Natural killer cell (primary cell): Measurements from ENCODE around the gene PCSK5. TPM values are rescaled to one million over a fixed set of nuclear protein-coding genes. Genes with fewer than 3 reads are reported as not detected.

ENCODE experiments used
- ATAC-seq, 3 donors: fragments of 150-1000 bp in 2 of 3; fragments of 200-7000 bp in 1 of 3; cut with Tn5 transposase; 1 replicate in 1 of 3; 2 replicates in 2 of 3; pipeline ENCODE4 v1.10.0; 2021; ENCODE audit warnings: mild to moderate bottlenecking in 2 of 3, moderate library complexity in 2 of 3
- DNase-seq, 2 donors: peaks; one replicate each; pipeline versions ENCODE4 v3.0.0 to v3.0.0-alpha.2; 2013 to 2021; ENCODE audit warnings: mixed read lengths in 1 of 2
- H3K27ac ChIP-seq: one replicate; pipeline ENCODE4 v1.5.1; 2013; ENCODE audit warnings: mild to moderate bottlenecking, low read length
- H3K27me3 ChIP-seq: one replicate; pipeline ENCODE4 v1.6.1; 2013; ENCODE audit warnings: low read length; ENCODE audit not compliant: control insufficient read depth, insufficient read depth
- H3K36me3 ChIP-seq: one replicate; pipeline ENCODE4 v1.6.1; 2013; ENCODE audit warnings: low read length; ENCODE audit not compliant: control insufficient read depth, insufficient read depth
- H3K4me1 ChIP-seq: one replicate; pipeline ENCODE4 v1.6.1; 2013; ENCODE audit warnings: low read length; ENCODE audit not compliant: control insufficient read depth, insufficient read depth
- H3K4me3 ChIP-seq: one replicate; pipeline ENCODE4 v1.5.1; 2013; ENCODE audit warnings: low read length
- H3K9me3 ChIP-seq: one replicate; pipeline ENCODE4 v1.6.1; 2013; ENCODE audit warnings: low read length; ENCODE audit not compliant: control insufficient read depth, insufficient read depth
- H3K27ac Mint-ChIP-seq, 2 donors: one replicate each; pipeline ENCODE4 v1.8.0; 2022; ENCODE audit warnings: mild to moderate bottlenecking in 2 of 2, mixed read lengths in 2 of 2, moderate library complexity in 1 of 2
- H3K27me3 Mint-ChIP-seq, 2 donors: one replicate each; pipeline ENCODE4 v1.8.0; 2022; ENCODE audit warnings: low read depth in 2 of 2, mixed read lengths in 2 of 2
- H3K36me3 Mint-ChIP-seq: one replicate; pipeline ENCODE4 v1.8.0; 2022; ENCODE audit warnings: mixed read lengths
- H3K4me1 Mint-ChIP-seq, 2 donors: one replicate each; pipeline ENCODE4 v1.8.0; 2022; ENCODE audit warnings: mixed read lengths in 2 of 2
- H3K4me3 Mint-ChIP-seq: one replicate; pipeline ENCODE4 v1.8.0; 2022; ENCODE audit warnings: mild to moderate bottlenecking, moderate library complexity, mixed read lengths
- H3K9me3 Mint-ChIP-seq, 2 donors: one replicate each; pipeline ENCODE4 v1.8.0; 2022; ENCODE audit warnings: mixed read lengths in 2 of 2
- WGBS: methylation state at CpG from one replicate; pipeline ENCODE4 v1.1.7; 2013; ENCODE audit warnings: missing lambda C conversion rate; ENCODE audit not compliant: insufficient coverage; 5-methylcytosine and 5-hydroxymethylcytosine counted together
- intact Hi-C: fragments of 100-400 bp; cut with micrococcal nuclease; formaldehyde crosslinking; loops from one replicate; pipeline ENCODE4 v1.14.2; 2022
- total RNA-seq, 4 donors: library from RNA; stranded (reverse); fragments of 120-200 nt in 1 of 4; gene quantifications; one replicate each; pipeline versions ENCODE4 v1.2.3 to v1.2.4, GENCODE V29; 2013 to 2022
- TF ChIP-seq, protein P1 (sequence below): fragments of 200-600 bp; IDR thresholded peaks from one replicate; pipeline ENCODE4 v1.8.0; 2022; ENCODE audit warnings: antibody characterized with exemption

PCSK5 gene
- total RNA-seq, 3 donors from 2014 or later (not counting 1 experiment from before 2014, with no cell fraction given), result 2.4 to 13.2 (median 5.7) TPM

DNA sequence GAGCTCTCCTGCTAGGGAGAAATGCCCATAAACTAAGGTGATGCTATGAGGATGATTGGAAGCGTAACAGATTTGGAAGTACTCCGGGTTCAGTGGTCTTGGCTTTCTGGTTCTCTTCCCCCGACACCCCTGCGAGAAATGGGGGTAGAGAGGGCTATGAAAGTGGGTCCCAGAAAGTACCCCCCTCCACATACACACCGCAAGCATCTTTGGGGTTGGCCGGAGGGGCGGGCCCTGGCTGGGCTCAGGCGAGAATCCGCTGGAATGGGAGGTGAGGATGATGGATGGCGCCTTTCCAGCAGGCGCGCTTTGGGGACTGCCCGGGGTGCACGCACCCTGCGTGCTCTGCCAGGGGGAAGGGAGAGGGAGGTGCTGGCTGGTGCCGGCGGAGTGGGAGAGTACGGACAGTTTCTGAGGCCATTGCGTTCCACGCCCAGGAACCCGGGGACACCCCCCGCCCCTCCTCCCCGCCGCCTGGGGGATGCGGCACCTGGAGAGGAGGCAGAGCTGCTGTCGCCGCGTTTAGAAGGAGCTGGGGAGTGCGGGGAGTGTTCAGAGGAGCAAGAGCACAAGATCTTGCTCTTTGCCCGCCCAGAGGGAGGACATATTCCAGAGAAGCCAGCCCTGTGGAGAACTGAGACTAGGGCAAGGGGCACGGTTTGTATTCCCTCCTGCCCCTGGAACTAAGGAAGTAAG lies 1.9 kb downstream of the PCSK5 start:
- intact Hi-C loops, result no loop called here
- Mint-ChIP-seq H3K4me3 (peak overlapping the region; percentile 92), H3K27me3 (peaks cover 38 to 57% of the 10 kb centered on the region in 2 donors), H3K9me3 (no peaks in the 10 kb centered on the region), H3K4me1 (peaks cover 31 to 34% of the 10 kb centered on the region in 2 donors), H3K36me3 (no peaks in the 10 kb centered on the region), H3K27ac (no peak overlapping the region)
- no peak overlapping the region for H3K27ac ChIP-seq
- no peaks in the 10 kb centered on the region for H3K9me3 ChIP-seq
- TF ChIP-seq, protein P1, sequence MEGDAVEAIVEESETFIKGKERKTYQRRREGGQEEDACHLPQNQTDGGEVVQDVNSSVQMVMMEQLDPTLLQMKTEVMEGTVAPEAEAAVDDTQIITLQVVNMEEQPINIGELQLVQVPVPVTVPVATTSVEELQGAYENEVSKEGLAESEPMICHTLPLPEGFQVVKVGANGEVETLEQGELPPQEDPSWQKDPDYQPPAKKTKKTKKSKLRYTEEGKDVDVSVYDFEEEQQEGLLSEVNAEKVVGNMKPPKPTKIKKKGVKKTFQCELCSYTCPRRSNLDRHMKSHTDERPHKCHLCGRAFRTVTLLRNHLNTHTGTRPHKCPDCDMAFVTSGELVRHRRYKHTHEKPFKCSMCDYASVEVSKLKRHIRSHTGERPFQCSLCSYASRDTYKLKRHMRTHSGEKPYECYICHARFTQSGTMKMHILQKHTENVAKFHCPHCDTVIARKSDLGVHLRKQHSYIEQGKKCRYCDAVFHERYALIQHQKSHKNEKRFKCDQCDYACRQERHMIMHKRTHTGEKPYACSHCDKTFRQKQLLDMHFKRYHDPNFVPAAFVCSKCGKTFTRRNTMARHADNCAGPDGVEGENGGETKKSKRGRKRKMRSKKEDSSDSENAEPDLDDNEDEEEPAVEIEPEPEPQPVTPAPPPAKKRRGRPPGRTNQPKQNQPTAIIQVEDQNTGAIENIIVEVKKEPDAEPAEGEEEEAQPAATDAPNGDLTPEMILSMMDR, result no peak
- H3K36me3 ChIP-seq, result no peaks in the 10 kb centered on the region
- no peak for ATAC-seq
- peaks cover 26% of the 10 kb centered on the region for H3K27me3 ChIP-seq
- H3K4me3 ChIP-seq, result peak overlapping the region; percentile 46
- peak in 1 of 2 donors; percentile 23 for DNase-seq
- WGBS, result 2% methylated on average over 27 of the region's 31 CpGs
- H3K4me1 ChIP-seq, result peaks cover 24% of the 10 kb centered on the region

DNA sequence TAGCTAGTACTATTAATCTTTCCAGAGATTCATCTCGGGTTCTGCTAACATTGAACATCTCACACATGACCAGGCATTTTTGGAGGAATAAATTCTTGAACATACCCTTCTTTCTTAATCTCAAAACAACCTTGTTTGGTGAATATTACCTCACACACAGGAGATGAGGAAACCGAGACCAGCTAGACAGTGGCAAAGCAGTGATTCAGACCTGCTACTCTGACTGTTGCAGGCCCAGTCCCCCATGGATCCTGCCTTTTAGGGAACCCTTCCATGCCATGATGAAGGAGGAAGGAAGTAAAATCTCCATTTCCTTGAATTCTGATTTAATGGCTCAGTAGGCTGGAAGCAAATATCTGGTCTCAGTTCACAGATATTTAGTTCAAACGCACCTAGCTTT lies 2.6 kb downstream of the PCSK5 start:
- H3K9me3 Mint-ChIP-seq, result no peaks in the 10 kb centered on the region
- H3K27ac Mint-ChIP-seq, result no peak overlapping the region
- intact Hi-C loops, result no loop called here
- no peak for ATAC-seq
- no peaks in the 10 kb centered on the region for H3K36me3 Mint-ChIP-seq
- H3K4me1 ChIP-seq, result peaks cover 24% of the 10 kb centered on the region
- H3K4me1 Mint-ChIP-seq, result peaks cover 31 to 34% of the 10 kb centered on the region in 2 donors
- H3K4me3 Mint-ChIP-seq, result peak overlapping the region; percentile 92
- no peaks in the 10 kb centered on the region for H3K36me3 ChIP-seq
- H3K27me3 ChIP-seq, result peaks cover 26% of the 10 kb centered on the region
- no peak overlapping the region for H3K27ac ChIP-seq
- no peaks in the 10 kb centered on the region for H3K9me3 ChIP-seq
- H3K4me3 ChIP-seq, result no peak overlapping the region
- no peak for DNase-seq
- H3K27me3 Mint-ChIP-seq, result peaks cover 36 to 52% of the 10 kb centered on the region in 2 donors
- TF ChIP-seq, protein P1, result no peak
- WGBS, result 83% methylated on average over 3 of the region's 3 CpGs

DNA sequence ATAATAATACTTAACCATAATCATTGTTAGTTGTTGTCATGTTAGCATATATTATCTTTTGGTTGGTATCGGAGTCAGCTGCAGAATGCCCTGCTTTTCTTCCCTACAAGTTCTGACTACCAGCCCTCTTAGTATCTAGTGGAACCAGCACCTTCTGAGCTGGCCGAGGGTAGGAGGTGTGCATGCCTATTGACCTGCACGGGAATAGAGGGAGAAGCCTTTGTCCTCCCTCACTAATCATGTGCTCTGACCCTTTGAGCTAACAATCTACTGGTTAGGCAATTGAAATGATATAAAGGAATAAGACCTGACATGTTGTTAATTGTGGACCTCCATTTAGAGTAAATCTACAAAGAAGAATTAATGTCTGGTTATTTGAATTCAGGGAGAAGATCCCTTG lies 4.1 kb downstream of the PCSK5 start:
- Mint-ChIP-seq H3K4me1 (peaks cover 26 to 27% of the 10 kb centered on the region in 2 donors), H3K27ac (no peak overlapping the region), H3K27me3 (peaks cover 35 to 42% of the 10 kb centered on the region in 2 donors), H3K4me3 (no peak overlapping the region), H3K9me3 (no peaks in the 10 kb centered on the region), H3K36me3 (no peaks in the 10 kb centered on the region)
- intact Hi-C loops, result no loop called here
- Histone ChIP-seq H3K36me3 (no peaks in the 10 kb centered on the region), H3K27ac (no peak overlapping the region), H3K4me1 (peaks cover 22% of the 10 kb centered on the region), H3K9me3 (no peaks in the 10 kb centered on the region), H3K27me3 (peaks cover 26% of the 10 kb centered on the region), H3K4me3 (no peak overlapping the region)
- TF ChIP-seq, protein P1, result no peak
- no CpG with 5 or more reads among the region's 3 CpGs for WGBS
- no peak for ATAC-seq
- DNase-seq, result no peak

DNA sequence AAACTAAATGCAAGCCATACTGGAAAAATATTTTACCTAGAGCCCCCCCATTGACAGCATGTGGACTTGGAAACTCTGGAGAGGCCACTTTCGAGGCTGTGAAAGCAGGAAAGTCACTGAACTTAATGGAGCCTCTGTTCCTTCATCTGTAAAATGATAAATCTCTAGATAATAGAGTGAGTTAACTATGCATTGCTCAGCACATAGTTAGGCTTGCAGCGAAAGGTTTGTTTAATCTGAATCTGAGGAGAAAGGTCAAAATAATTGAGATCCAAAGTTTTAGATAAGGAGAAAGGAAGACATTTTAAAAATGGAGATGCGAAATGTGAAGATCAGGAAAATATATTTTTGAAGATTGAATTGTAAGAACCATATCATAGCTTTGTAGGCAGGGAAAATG lies 4.6 kb downstream of the PCSK5 start:
- H3K36me3 ChIP-seq, result no peaks in the 10 kb centered on the region
- H3K4me1 Mint-ChIP-seq, result peaks cover 21 to 22% of the 10 kb centered on the region in 2 donors
- no peak overlapping the region for H3K27ac ChIP-seq
- ATAC-seq (no peak), DNase-seq (no peak)
- peaks cover 34 to 42% of the 10 kb centered on the region in 2 donors for H3K27me3 Mint-ChIP-seq
- peaks cover 26% of the 10 kb centered on the region for H3K27me3 ChIP-seq
- H3K9me3 Mint-ChIP-seq, result no peaks in the 10 kb centered on the region
- no peaks in the 10 kb centered on the region for H3K9me3 ChIP-seq
- H3K27ac Mint-ChIP-seq, result no peak overlapping the region
- H3K36me3 Mint-ChIP-seq, result no peaks in the 10 kb centered on the region
- TF ChIP-seq, protein P1, result no peak
- no peak overlapping the region for H3K4me3 ChIP-seq
- H3K4me1 ChIP-seq, result peaks cover 19% of the 10 kb centered on the region
- intact Hi-C loops, result no loop called here
- WGBS, result 98% methylated on average over 3 of the region's 3 CpGs
- no peak overlapping the region for H3K4me3 Mint-ChIP-seq
